WI38 (cell line): ENCODE measurements around the gene SIAH3.

ENCODE experiments used
- H3K4me3 ChIP-seq: 2 replicates; pipeline ENCODE4 v1.5.1; 2011; ENCODE audit warnings: low read depth, mild to moderate bottlenecking, control low read depth, low read length
- CTCF ChIP-seq: IDR thresholded peaks from 2 replicates; pipeline ENCODE4 v1.5.1; 2012; ENCODE audit warnings: low read depth, mild to moderate bottlenecking, control low read depth, low read length

SIAH3 gene

GRCh38 chr13:45849408-45849807 lies 2.1 kb downstream of the SIAH3 start:
- TF ChIP-seq CTCF: no peak
- no peak overlapping the region for H3K4me3 ChIP-seq

DNA sequence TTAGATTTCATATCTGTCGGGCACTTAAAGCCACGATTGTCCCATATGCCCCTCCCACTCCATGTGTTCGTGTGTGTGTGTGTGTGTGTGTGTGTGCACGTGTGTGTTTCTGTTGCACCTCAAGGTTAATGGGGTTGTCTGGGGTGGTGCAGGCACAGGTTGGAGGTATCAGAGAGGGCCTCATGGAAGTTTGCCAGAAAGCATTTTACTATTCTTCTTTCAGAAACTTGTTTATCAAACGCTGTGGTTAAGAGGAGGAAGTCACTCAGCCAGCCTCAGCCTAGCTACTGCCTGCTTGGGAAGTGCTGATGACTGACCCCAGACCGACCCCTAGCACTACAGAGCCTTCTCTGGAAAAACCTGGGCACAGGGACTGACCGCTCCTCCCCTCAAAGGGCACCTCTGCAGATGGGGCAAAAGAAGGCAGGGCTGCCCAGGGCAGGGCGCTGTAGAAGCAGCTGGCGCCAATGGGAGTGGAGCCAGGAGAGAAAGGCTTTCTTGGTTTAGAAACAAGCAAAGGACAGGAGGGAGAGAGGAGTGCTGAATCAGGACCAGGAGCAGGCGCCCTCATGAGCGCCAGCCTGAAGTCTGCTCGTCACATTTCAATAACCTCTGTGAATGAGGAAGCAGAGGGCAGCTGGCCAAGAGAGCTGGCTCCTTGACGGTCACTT lies 3.9 kb downstream of the SIAH3 start:
- no peak for TF ChIP-seq CTCF
- no peak overlapping the region for H3K4me3 ChIP-seq

- no peak for TF ChIP-seq CTCF
- H3K4me3 ChIP-seq: no peak overlapping the region
These were observed 4.9 kb downstream of the SIAH3 start for GRCh38 chr13:45846681-45847080.

DNA sequence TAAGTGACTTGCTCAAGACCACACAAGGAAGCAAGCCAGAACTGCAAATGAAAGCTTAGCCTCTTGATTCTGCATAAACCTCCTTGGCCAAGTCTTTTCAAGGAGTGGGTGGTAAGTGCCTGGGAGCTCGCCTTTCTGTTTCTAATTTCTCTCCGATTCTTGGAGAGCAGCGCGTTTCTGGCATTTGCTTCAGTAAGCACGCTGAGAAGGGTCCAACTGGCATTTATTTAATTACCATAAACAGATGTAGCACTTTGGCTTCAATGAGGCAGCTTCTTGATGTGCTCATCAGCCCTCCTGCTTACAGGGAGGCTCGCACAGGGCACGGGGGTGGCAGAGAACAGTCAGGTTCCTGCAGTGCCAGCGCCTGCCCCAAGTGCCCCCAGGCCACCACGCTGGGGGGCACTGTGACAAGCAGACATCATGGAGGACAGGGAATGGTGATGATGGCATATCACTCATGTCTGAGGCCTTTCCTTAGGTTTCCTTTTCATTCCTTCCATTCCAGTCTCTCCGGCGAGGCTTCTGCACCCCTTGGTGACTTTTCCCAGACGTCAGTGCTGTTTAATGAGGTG lies 13.3 kb downstream of the SIAH3 start:
- H3K4me3 ChIP-seq: no peak overlapping the region
- no peak for TF ChIP-seq CTCF

DNA sequence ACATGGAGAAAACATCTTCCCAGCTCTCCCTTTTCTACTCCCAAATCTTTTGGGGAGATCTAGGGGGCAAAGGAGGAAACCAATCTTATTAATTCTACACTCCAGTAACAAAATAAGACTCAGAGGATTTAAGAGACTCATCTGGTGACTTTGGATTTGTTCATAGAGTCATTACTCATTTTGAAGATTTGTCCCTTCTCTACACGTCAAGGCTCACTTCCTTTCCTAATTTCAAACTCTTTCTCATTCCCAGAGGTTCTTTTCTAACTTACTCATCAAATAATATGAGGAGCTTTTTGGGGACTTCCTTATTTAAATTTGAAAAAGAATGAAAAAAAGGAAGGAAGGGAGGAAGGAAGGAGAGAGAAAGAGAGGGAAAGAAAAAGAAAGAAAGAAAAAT lies 14.4 kb downstream of the SIAH3 start:
- TF ChIP-seq CTCF: no peak
- H3K4me3 ChIP-seq: no peak overlapping the region

DNA sequence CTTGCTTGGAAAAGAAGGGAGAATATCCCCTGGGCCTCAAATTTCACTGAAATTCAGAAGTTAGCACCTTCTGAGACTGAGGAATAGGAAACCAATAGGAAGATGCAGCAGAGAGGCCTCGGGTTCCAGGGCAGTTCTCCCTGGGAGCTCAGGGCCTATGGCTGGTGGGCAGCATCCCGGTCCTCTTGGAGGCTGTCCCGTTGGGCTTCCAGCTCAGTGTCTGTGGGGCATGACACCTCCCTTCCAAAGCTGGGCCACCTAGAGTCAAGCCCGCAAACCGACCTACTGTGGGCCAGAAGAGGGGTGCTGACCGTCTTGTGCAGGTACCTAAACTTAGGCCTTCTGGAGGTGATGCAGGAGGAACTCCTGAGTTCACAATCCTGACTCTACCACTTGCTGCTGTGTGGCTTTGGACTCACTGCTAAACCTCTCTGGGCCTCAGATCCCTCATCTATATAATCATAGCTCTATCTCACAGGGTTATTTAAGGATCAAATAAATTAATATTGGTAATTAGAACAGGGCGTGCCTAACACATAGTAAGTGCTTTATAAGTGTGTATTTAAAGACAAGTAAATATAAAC lies 17.1 kb downstream of the SIAH3 start:
- TF ChIP-seq CTCF: no peak
- H3K4me3 ChIP-seq: no peak overlapping the region

- TF ChIP-seq CTCF: no peak
These were observed 17.7 kb downstream of the SIAH3 start for GRCh38 chr13:45833663-45834375.

More at GRCh38 chr13:45833663-45834375, 17.7 kb downstream of the SIAH3 start:
- no peak overlapping the region for H3K4me3 ChIP-seq
